PFSK-1 (cell line): ENCODE measurements around the gene ZBTB32.

Experiments
- POLR2AphosphoS5 ChIP-seq: IDR thresholded peaks from 2 replicates; pipeline ENCODE4 v1.6.1; 2012; ENCODE audit warnings: low read depth, mild to moderate bottlenecking, control low read depth, low read length, moderate library complexity
- REST ChIP-seq, 2 experiments: IDR thresholded peaks; 2 replicates each; pipeline versions ENCODE4 v1.6.1 to v1.8.0; 2011 to 2012; ENCODE audit warnings: low read depth in 2 of 2, low read length in 2 of 2, control low read depth in 1 of 2, inconsistent platforms in 1 of 2, mild to moderate bottlenecking in 1 of 2, moderate library complexity in 1 of 2; ENCODE audit not compliant: insufficient read depth in 1 of 2
- SIN3A ChIP-seq: IDR thresholded peaks from 2 replicates; pipeline ENCODE4 v1.6.1; 2012; ENCODE audit warnings: mild to moderate bottlenecking, low read length, moderate library complexity, borderline replicate concordance; ENCODE audit not compliant: insufficient read depth
- TAF1 ChIP-seq: IDR thresholded peaks from 2 replicates; pipeline ENCODE4 v1.6.1; 2012; ENCODE audit warnings: low read length, control low read depth, borderline replicate concordance; ENCODE audit not compliant: insufficient read depth

DNA sequence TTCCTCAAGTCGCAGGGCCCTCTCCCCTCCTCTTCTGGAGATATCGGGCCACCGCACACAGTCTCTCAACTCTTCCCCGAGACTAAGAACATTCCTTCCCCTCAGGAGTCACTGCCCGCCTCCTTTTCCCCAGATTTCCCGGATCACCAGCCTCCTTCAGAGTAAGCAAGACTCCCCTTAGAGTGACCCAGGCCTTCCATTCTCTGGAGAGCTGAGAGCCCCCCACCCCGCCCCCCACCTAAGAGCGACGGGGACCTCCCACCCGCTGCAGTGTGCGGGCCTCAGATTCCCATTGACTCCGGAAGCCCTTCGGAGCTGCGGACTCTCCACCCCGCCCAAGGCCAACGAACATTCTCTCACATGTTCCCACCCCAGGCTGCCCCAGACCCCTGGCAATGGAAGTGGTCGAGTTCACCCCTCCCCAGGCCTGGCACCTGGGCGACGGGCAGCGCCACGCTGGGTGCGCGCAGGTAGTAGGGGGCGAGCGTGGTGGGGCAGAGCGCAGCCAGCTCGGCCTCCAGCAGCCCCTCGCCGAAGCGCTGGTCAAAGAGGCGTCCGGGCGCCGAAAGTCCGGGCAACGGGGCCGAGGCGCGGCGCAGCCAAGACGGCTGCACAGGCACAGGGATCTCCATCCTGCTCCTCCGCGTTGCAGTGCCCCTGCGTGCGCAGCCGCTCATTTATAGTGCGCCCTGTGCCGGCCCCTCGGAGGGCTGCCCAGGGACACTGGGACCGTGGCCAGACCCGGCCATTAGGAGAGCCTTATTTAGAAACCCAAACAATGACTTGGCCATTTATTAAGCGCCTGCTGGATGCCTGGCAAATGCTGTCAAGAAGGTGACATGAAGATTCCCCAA is 52.2 kb downstream of the ZBTB32 start, which contains the start of gene HSPB6:
- TF ChIP-seq TAF1, result no peak
- no peak for TF ChIP-seq REST (IDR thresholded peaks at IDR 0.05; ENCODE audit: insufficient read depth in 1 of 2, low read depth in 2 of 2, low read length in 2 of 2)
- TF ChIP-seq POLR2AphosphoS5, result no peak
- no peak for TF ChIP-seq SIN3A
